Measurements from ENCODE around the gene PRKD1. TPM values are rescaled to one million over a fixed set of nuclear protein-coding genes. Genes with fewer than 3 reads are reported as not detected.
"Not testable (repeated sequence)": the region's sequence is repeated elsewhere in the genome, so short reads cannot be mapped to it uniquely, and the experiment has no call there.

PRKD1 gene
- total RNA-seq, 1 experiment from 2014 or later = 8.3 TPM

GRCh38 chr14:29856516-29856915, 71.1 kb downstream of the PRKD1 start:
- no peak for DNase-seq
- Histone ChIP-seq H3K27me3 (no peaks in the 10 kb centered on the region), H3K36me3 (no peaks in the 10 kb centered on the region), H3K9me3 (no peaks in the 10 kb centered on the region), H3K4me3 (no peak overlapping the region)

DNA sequence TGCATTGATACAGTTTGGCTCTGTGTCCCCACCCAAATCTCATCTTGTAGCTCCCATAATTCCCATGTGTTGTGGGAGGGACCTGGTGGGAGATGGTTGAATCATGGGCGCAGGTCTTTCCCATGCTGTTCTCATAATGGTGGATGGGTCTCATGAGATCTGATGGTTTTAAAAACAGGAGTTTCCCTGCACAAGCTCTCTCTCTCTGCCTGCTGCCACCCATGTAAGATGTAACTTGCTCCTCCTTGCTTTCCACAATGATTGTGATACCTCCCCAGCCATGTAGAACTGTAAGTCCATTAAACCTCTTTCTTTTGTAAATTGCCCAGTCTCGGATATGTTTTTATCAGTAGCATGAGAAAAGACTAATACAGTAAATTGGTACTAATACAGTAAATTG, 74.0 kb downstream of the PRKD1 start:
- H3K36me3 ChIP-seq, H3K4me3 ChIP-seq, H3K9me3 ChIP-seq, H3K27me3 ChIP-seq, DNase-seq: not testable (repeated sequence)

DNA sequence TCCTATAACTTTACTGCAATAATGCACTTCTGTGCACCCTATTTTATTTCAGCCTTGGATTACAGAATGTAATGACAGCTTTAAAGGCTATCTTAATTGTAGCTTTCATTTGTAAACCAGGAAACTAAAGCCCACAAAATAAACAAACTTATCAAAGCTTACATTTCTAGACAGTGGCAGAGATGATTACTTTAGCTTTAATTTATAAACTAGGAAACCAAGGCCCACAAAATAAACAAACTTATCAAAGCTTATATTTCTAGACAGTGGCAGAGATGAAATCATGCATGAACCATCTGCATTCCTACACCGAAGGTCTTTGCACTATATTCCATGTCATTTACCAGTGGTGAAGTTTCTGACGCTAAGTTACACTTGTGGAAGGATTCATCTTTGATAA, 74.4 kb downstream of the PRKD1 start:
- DNase-seq = no peak
- no peaks in the 10 kb centered on the region for H3K9me3 ChIP-seq
- no peak overlapping the region for H3K4me3 ChIP-seq
- H3K27me3 ChIP-seq = no peaks in the 10 kb centered on the region
- no peaks in the 10 kb centered on the region for H3K36me3 ChIP-seq

- DNase-seq = no peak
- Histone ChIP-seq H3K4me3 (no peak overlapping the region), H3K36me3 (no peaks in the 10 kb centered on the region), H3K27me3 (no peaks in the 10 kb centered on the region), H3K9me3 (no peaks in the 10 kb centered on the region)
Observed at GRCh38 chr14:29851397-29851796, 76.2 kb downstream of the PRKD1 start.

- no peak overlapping the region for H3K4me3 ChIP-seq
- no peak for DNase-seq
- no peaks in the 10 kb centered on the region for H3K36me3 ChIP-seq
- H3K9me3 ChIP-seq = no peaks in the 10 kb centered on the region
- no peaks in the 10 kb centered on the region for H3K27me3 ChIP-seq
Observed at GRCh38 chr14:29847056-29847380, 80.6 kb downstream of the PRKD1 start.

GRCh38 chr14:29846339-29847055, 81.2 kb downstream of the PRKD1 start:
- no peaks in the 10 kb centered on the region for H3K36me3 ChIP-seq
- H3K4me3 ChIP-seq = no peak overlapping the region
- H3K9me3 ChIP-seq = no peaks in the 10 kb centered on the region
- no peaks in the 10 kb centered on the region for H3K27me3 ChIP-seq
- no peak for DNase-seq

DNA sequence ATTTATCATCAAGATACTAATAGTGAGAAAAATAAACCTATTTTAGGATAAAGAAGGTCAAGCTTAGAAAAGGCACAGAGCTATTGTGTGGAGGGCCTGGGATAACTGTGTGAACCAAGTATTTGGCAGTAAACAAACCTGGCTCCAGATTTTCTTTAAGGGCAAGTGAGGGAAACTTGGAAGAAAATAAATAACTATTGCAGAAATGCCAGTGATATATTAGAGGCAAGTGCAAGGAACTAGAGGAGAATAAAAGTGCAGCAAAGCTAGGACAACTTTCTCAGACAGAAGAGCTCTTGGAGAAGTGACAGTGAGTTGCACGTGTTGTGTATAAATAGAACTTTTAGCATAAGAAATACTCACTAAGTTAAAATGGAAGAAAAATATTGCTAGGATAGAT, 83.7 kb downstream of the PRKD1 start:
- Histone ChIP-seq H3K9me3 (peaks cover 2% of the 10 kb centered on the region), H3K36me3 (no peaks in the 10 kb centered on the region), H3K27me3 (no peaks in the 10 kb centered on the region), H3K4me3 (no peak overlapping the region)
- no peak for DNase-seq

GRCh38 chr14:29842228-29842627, 85.4 kb downstream of the PRKD1 start:
- H3K9me3 ChIP-seq = peaks cover 2% of the 10 kb centered on the region
- no peak for DNase-seq
- no peaks in the 10 kb centered on the region for H3K27me3 ChIP-seq
- H3K36me3 ChIP-seq = no peaks in the 10 kb centered on the region
- no peak overlapping the region for H3K4me3 ChIP-seq

DNA sequence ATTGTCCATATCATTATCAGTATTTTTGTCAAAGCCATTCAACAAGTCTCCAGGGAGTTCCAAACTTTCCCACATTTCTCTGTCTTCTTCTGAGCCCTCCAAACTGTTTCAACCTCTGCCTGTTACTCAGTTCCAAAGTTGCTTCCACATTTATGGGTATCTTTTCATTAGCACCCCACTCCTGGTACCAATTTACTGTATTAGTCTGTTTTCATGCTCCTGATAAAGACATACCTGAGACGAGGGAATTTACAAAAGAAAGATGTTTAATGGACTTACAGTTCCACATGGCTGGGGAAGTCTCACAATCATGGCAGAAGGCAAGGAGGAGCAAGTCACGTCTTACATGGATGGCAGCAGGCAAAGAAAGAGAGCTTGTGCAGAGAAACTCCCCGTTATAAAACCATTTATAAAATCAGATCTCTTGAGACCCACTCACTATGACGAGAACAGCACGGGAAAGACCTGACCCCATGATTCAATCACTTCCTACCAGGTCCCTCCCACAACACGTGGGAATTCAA, 87.2 kb downstream of the PRKD1 start:
- DNase-seq, H3K36me3 ChIP-seq, H3K9me3 ChIP-seq: not testable (repeated sequence)

DNA sequence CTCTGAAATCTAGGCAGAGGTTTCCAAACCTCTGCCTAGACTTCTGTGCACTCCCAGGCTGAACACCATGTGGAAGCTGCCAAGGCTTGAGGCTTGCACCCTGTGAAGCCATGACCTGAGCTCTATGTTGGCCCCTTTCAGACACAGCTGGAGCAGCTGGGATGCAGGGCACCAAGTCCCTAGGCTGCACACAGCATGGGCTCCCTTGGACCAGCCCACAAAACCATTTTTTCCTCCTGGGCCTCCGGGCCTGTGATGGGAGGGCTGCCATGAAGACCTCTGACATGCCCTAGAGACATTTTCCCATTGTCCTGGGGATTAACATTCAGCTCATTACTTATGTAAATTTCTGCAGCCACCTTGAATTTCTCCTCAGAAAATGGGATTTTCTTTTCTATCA, 88.0 kb downstream of the PRKD1 start:
- not testable (repeated sequence) for H3K36me3 ChIP-seq, H3K9me3 ChIP-seq, DNase-seq, H3K4me3 ChIP-seq, H3K27me3 ChIP-seq

More for the DNA sequence above, 87.2 kb downstream of the PRKD1 start:
- H3K27me3 ChIP-seq, H3K4me3 ChIP-seq: not testable (repeated sequence)

- H3K9me3 ChIP-seq = peaks cover 2% of the 10 kb centered on the region
- H3K27me3 ChIP-seq = no peaks in the 10 kb centered on the region
- DNase-seq = no peak
- H3K36me3 ChIP-seq = no peaks in the 10 kb centered on the region
- H3K4me3 ChIP-seq = no peak overlapping the region
Observed at GRCh38 chr14:29838752-29839151, 88.9 kb downstream of the PRKD1 start.

DNA sequence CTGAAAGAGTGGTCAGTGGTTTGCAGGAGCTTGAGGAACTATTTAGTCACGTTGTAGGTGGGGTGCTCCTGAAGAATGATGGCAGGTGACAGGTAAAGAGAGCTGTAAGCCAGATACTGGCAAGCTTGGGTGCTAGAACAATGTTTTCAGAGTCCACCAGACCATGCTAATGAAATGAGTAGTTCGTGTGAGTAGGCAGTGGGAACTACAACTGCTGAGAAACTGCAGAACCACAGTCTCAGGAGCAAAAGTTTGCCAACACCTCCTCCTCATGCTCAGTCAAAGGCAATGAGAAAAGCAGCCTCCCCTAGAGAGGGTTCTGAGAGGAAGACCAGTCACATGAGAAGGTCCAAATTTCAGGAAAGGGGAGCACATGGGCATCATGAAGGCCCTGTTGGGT, 91.3 kb downstream of the PRKD1 start:
- Histone ChIP-seq H3K36me3 (no peaks in the 10 kb centered on the region), H3K4me3 (no peak overlapping the region), H3K9me3 (peaks cover 2% of the 10 kb centered on the region), H3K27me3 (no peaks in the 10 kb centered on the region)
- DNase-seq = no peak

- no peak overlapping the region for H3K4me3 ChIP-seq
- no peaks in the 10 kb centered on the region for H3K9me3 ChIP-seq
- no peaks in the 10 kb centered on the region for H3K27me3 ChIP-seq
- DNase-seq = no peak
- no peaks in the 10 kb centered on the region for H3K36me3 ChIP-seq
Observed at GRCh38 chr14:29832042-29832441, 95.6 kb downstream of the PRKD1 start.

DNA sequence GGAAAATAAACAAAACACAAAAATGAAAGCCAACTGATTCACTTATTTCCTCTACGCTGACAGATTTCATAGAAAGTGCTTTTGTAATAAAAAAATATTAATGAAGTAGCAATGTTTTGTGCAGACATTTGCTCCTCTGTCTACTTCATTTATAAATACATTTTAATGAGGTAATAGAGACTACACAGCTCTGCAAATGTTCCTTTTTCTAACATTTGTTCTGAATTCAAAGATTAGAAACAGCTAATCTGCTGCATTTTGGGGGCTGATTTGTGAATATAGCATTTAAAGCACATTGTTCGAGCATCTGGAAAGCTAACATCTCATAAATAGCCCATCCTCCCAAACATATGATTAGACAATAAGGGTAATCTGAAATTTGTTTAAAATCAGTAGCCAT, 97.8 kb downstream of the PRKD1 start:
- DNase-seq = no peak
- H3K9me3 ChIP-seq = no peaks in the 10 kb centered on the region
- H3K4me3 ChIP-seq = no peak overlapping the region
- H3K27me3 ChIP-seq = no peaks in the 10 kb centered on the region
- H3K36me3 ChIP-seq = no peaks in the 10 kb centered on the region

DNA sequence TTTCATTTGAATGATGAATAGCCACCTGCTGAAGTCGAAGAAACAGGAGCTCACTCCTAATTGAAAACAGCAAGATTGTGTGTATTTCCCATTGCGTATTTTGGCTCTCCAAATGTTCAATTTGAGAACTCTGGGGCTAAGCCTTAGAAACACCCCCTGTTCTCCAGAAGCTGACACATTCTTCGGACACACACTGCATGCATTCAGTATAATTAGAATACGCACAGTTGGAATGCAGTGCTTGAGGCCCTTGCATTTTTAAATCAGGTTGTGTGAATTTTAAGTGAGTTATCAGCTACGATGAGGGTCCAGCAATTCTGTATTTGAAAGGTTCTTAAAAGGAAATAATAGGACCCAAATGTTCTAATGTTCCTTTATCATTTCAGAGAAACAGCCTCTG, 103.8 kb downstream of the PRKD1 start:
- no peak for DNase-seq
- no peaks in the 10 kb centered on the region for H3K27me3 ChIP-seq
- no peaks in the 10 kb centered on the region for H3K9me3 ChIP-seq
- no peak overlapping the region for H3K4me3 ChIP-seq
- H3K36me3 ChIP-seq = no peaks in the 10 kb centered on the region

DNA sequence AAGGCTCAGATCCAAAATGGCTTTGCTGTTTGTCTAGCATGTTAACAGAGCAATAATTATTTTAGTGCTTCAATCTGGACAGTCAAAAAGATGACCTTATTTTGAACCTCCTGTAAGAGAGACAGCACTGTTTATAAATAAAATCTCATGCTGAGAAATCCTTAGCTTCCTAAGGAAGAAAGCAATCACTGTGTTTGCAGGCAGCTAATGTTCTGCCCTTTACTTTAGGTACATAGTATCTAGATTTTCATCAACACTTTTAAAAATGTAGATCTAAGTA, 105.3 kb downstream of the PRKD1 start:
- H3K4me3 ChIP-seq = no peak overlapping the region
- H3K27me3 ChIP-seq = no peaks in the 10 kb centered on the region
- DNase-seq = no peak
- H3K9me3 ChIP-seq = no peaks in the 10 kb centered on the region
- no peaks in the 10 kb centered on the region for H3K36me3 ChIP-seq

DNA sequence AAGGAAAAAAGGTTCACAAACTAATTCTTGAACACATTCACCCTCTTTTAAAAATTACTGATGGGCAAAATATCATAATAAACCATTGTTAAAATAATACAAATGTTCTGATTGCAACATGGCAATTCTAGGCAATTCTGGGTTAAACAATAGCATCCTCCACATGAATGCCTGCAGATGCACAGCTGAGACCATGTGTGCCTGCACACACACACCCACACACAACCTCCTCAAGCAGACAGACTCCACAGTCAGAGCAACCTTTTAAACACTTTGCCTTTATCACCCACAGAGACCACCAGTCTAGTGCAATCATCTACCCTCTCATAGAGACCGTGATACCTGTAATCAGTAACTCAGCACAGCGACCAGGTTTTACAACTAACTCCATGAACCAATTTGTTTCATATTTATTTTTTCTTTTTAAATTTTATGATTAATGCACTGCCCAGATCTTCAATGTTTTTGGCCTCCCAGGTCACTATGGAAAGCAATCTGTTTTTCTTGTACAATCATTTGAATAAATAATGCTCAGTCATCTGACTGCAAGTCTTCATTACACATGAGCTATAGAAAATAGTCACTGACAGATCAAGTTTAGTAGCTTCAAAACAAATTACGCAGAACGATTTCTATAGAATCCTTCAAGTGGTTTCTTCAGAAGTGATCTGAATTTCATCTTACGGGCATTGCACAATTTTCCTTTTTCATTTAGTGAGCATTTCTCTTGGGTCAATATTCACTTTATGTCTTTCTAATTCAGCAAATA, 105.8 kb downstream of the PRKD1 start:
- Histone ChIP-seq H3K27me3 (no peaks in the 10 kb centered on the region), H3K9me3 (no peaks in the 10 kb centered on the region), H3K4me3 (no peak overlapping the region), H3K36me3 (no peaks in the 10 kb centered on the region)
- DNase-seq = no peak

GRCh38 chr14:29821242-29821641, 106.4 kb downstream of the PRKD1 start:
- Histone ChIP-seq H3K36me3 (no peaks in the 10 kb centered on the region), H3K27me3 (no peaks in the 10 kb centered on the region), H3K4me3 (no peak overlapping the region), H3K9me3 (no peaks in the 10 kb centered on the region)
- DNase-seq = no peak

Measured in MG63 (cell line).